HG02610 (cell line): ENCODE data around the gene PPP3CA.
"Not testable (repeated sequence)": the region's sequence is repeated elsewhere in the genome, so short reads cannot be mapped to it uniquely, and the experiment has no call there.

Source experiments
- ATAC-seq: cut with Tn5 transposase; IDR thresholded peaks from one replicate; pipeline ENCODE4 v1.9.1; 2021; ENCODE audit warnings: mild to moderate bottlenecking, moderate library complexity; ENCODE audit not compliant: unreplicated experiment

PPP3CA gene

DNA sequence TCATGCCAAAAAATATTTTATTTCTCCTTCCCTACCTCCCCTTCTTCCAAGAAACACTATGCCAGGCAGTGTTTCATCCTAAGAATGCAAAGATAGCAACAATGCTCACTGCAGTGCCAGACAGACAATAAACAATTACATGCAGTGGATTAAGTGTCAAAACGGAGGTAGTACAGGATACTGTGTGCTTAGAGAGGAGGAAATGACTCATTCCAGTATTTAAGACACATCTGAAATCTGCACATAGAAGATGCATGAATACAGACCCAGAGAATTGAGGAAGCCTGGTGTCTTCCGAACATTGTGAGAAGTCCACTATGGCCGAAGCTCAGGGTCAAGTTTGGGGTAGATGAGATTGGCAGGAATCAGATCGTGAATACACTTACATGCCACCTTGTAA lies 326.4 kb downstream of the PPP3CA start:
- ATAC-seq: peak; percentile 65

DNA sequence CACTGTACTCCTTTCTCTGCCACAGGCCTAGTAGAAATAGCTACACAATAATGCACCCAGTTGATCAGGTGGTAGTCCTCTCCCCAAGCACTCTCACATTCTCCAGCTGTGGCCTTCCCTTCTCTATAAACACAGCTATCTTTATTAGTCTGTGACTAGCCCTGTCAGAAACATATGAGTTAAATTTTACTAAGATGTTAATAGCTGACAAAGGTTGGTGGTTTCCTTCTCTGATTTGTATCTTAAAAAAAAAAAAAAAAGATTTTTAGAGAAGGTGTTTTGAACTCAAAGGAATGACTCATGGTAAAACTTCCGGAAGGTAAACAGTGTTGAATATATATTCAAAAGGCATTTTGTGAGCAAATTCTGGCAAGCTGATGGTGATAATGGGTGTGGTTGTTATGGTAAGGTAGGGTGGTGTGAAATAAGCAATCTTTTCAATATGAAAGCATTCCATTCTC lies 327.4 kb downstream of the PPP3CA start:
- ATAC-seq: peak; percentile 55

DNA sequence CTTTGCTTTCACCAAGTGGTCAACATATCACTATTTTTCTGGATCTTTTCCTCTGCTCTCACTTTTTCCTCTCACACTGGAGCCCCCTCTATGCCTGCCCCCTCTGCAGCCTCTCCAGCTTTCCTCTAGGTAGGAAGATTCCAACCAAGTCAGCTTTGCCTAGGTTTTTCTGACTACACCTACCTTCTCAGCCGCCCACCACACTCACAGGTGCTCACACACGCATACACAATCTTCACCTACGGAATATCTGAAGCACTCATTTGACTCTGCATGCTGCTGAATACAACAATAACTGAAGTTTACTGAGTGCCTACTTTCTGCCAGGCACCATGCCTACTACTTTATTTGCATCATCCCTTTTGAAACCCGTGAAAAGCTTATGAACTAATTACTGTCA lies 328.0 kb downstream of the PPP3CA start:
- ATAC-seq: no peak

DNA sequence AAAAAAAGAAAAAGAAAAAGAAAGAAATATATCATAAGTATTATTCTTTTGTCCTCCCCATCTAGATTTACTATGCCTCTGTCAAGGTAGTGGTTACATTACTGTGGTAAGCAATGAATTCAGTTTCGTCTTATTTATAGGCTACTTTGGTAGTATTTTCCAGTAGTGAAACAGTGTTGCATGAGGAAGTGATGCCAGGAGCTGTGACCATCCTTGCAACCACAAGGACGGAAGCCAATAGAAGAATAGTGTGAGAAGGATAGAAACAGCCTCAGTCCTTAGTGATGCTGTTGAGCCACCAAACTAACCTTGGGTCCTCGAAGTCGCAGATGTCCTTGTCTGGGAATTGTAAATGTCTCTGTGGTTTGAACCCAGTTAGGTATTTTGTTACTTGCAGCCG lies 328.5 kb downstream of the PPP3CA start:
- ATAC-seq: peak; percentile 61

DNA sequence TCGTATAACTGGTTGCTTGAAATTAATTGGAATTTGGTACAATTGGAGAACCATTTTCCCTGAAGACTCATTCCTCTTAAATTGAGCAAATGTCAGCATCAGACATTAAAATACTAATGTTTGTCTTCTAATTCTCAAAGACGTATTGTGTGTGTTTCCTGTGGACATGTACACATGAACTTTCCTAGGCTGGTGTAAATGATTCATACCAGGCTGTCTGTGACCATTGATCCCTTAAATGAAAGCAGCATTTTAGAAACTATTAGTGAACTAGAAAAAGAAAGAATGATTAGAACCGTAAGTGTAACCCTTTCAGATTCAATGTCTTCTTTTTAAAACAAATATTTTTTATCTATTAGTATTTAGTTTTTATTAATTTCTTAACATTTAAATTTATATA lies 332.9 kb downstream of the PPP3CA start:
- peak; percentile 66 for ATAC-seq

DNA sequence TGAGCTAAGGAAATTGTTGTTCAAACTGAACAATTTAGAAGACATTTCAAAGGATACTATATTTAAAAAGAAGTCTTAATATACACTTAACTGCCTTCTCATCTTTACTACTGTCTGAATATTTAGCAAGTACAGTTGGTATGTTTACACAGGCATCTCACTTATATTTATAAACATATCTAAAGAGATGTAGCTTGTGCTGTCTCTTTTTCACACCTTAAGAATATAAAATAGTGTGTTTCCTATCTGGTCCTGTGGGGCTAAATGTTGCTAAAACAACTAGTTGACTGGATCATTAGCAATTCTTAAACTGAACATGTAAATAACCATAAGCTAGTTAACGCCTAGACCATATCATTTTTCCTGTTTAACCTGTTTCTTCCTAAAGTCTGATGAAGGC lies 336.3 kb downstream of the PPP3CA start:
- ATAC-seq: no peak

DNA sequence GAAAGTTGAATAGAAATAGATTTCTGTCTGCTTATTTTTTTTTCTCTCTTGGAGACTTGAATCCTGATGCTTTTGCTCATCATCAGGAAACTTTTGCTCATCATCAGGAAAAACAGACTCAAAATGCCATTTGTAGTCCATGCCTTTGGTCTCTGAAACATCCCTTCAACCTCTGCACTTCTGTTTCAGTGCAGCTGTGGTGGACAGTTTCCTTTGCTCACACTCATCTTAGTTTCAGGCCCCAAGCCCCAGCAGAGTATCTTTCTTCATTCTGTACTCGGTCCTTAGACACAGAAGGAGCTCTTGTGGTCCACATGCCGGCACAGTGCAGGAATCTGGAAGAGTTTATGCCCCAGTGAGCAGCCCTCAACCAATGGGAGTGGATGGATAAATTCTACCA lies 337.9 kb downstream of the PPP3CA start:
- ATAC-seq: peak; percentile 33

DNA sequence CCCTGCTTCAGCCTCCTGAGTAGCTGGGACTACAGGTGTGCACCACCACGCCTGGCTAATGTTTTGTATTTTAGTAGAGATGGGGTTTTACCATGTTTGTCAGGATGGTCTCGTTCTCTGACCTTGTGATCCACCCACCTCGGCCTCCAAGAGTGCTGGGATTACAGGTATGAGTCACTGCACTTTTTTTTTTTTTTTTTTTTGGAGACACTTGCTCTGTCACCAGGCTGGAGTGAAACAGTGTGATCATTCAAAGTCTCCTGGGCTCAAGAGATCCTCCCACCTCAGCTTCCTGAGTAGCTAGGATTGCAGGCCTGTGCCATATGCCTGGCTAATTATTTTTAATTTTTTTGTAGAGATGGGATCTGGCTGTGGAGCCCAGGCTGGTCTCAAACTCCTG lies 338.8 kb downstream of the PPP3CA start:
- ATAC-seq: no peak

DNA sequence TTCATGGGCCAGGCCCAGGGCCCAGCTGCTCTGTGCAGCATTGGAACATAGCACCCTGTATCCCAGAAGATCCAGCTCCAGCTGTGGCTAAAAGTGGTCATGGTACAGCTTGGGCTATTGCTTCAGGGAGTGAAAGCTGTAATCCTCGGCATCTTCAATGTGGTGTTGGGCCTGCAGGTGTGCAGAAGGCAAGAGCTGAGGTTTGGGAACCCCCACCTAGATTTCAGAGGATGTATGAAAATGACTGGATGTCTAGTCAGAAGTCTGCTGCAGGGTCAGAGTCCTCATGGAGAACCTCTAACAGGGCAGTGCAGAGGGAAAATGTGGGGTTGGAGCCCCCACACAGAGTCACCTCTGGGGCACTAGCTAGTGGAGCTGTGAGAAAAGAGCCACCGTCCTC lies 341.7 kb downstream of the PPP3CA start:
- peak; percentile 66 for ATAC-seq

DNA sequence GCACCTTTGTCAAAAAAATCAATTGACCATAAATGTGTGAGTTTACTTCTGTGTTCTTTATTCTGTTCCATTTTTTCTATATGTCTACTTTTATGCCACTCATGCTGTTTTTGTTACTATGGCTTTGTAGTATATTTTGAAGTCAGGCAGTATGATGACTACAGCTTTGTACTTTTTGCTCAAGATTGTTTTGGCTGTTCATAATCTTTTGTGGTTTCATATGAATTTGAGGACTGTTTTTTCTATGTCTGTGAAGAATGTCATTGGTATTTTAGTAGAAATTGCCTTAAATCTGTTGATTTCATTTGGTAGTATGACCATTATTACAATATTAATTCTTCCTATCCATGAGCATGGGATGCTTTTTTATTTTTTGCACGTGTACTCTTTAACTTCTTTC lies 346.8 kb downstream of the PPP3CA start:
- ATAC-seq: no peak

DNA sequence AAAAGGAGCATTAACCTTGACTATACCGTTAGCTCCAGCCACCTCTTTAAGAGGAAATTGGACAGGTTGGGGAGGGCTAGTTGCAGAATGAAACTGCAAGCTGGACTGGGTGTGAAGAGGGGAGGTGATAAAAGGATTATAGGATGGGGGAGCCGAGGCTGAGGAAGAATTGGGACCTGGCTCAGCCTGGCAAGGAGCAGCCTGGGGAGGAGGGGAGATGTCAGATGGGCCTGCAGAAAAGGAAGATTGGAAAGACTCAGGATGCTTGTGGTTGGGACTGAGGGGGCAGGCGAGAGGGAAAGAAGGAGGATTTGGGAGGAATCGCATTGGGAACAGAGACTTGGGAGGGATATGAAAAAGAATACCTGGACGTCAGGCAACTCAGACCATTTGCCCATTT lies 351.7 kb downstream of the PPP3CA start:
- ATAC-seq: no peak

DNA sequence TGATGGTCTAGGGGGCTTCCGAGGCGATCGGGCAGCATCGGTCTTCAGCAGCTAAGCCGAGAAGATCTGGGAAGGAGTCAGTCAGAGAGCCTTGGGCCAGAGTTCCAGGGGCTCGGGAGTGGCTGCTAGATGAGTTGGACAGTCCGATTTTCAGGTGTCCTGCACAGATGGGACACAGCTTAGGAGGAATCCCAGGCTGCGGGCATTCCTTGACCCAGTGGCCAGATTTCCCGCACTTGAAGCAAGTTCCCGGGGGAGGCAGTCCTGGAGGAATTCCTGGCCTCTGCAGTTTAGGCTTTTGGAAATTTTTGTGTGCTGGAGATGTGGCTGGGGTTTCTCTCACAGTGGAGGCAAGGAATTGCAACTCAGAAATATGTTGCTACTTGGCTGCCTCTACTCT lies 352.3 kb downstream of the PPP3CA start:
- not testable (repeated sequence) for ATAC-seq

DNA sequence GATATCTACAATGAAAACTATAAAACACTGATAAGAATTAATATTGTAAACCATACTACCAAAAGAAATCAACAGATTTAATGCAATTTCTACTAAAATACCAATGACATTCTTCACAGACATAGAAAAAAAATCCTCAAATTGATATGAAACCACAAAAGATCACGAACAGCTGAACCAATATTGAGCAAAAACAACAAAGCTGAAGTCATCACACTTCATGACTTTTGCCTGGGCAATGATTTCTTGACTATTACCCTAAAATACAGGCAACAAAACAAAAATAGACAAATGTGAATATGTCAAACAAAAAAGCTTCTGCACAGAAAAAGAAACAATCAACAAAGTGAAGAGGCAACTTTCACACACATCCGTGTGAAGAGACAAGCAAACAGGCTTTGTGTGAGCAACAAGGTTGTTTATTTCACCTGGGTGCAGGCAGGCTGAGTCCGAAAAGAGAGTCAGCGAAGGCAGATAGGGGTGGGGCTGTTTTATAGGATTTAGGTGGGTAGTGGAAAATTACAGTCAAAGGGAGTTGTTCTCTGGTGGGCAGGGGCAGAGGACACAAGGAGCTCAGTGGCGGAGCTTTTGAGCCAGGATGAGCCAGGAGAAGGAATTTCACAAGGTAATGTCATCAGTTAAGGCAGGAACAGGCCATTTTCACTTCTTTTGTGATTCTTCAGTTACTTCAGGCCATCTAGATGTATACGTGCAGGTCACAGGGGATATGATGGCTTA lies 355.8 kb downstream of the PPP3CA start:
- ATAC-seq: not testable (repeated sequence)

DNA sequence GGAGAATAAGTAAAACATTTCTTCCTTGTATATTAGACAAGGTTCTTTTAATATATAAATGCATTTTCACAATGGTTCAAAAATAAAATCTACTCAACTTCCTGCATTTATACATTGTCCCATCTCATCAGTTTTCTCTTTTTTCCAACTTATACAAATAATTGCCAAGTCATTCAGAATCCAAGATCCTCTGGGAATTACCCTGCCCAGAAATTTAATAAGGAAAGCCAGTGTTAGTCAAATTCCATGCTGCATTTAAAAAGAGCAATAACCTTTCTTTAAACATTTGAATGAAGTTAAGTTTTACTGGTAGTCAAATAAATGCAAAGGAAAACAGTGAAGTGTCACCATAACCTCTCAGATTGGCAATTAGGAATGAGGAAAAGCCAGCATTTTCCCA lies 357.9 kb downstream of the PPP3CA start:
- no peak for ATAC-seq

DNA sequence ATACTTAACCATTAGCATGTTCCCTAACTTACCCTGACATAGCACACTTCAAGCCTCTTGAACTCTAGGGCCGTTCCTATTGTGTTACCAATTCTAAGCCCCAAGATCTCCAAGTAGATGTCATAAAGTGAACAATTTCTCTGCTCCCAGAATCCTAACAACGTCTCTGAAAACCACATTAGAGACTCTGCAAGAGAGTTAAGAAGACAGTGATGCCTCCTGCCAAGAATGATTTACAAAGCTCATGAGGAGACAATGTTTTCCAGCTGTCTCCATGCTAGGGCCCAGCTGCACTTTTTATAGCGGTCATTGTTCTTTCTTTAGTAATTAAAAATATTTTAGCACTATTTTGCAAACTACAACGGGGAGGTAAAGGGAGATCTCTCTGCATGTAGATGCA lies 358.4 kb downstream of the PPP3CA start:
- ATAC-seq: no peak

DNA sequence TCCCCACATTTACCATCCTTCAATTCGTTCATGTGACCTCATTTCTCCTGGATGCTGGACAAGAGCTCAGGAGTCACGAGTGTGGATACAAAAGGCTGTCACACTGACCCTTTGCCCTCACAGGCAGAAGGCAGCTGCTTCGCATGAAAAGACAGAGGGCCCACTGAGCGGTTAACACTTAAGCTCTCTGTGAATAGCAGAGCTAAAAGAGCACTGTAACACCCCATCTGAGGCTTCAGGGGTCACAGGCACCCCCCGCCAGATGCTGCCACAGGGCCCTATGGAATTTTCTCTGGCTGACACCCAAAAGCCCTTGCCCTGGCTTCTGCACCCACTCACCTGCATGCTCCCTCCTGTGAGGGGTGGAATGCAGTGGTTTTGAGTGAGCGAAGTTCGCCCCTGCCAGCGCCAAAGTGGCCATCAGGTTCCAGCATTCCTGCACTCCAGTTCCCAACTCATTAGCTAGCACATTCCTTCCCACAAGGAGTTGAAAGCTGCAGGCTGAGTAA lies 360.9 kb downstream of the PPP3CA start:
- ATAC-seq: no peak

DNA sequence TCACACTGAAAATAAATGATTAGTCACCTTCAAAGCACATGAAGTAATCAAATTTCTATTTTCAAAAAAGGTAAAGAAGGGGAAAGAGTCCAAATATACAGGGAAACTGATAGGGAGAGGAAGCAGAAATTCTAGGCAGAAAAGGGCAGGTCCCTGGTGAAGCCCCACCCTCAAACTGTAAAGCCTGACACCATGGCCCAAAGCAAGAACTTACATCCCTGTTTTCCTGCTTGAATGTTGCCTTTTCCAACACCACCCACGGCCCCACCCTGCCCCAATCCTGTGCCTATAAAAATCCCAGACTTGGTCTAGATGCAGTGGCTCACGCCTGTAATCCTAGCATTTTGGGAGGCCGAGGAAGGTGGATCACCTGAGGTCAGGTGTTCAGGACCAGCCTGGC lies 361.8 kb downstream of the PPP3CA start:
- ATAC-seq: no peak

DNA sequence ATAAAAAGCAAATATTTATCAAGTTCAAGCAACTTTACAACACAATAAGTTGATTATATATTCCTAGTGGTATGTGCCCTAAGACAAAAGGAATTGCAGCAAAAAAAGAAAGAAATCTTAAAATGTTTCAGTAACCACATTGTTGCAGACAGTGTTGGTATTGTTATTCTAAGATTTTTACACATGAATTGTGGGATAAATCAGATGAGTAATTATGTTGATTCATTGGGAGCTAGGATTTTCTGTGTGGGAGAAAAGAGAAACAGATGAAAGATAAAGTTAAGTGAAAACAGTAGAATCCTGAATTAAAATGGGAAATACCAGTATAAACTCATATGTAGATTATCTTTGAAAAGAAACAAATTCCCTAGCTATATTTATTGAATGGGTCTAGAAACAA lies 362.4 kb downstream of the PPP3CA start:
- no peak for ATAC-seq

DNA sequence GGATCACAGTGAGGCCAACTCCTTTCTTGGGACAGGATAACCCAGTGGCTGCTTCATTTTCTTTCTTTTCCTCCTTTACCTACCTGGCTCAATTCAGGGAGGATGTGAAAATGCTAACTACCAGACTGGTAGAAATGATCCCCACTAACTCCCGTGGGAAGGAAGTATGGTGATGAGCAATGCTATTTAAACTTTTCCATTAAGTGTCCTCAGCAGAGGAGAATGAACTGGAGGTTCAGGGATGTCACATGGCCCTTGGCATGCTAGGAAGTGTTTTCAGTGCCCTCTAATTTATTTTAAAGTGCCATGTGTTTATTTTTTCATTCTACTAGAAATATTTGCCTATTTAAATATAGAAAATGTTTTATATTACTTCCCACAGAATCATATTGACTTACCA lies 363.9 kb downstream of the PPP3CA start:
- ATAC-seq: no peak

DNA sequence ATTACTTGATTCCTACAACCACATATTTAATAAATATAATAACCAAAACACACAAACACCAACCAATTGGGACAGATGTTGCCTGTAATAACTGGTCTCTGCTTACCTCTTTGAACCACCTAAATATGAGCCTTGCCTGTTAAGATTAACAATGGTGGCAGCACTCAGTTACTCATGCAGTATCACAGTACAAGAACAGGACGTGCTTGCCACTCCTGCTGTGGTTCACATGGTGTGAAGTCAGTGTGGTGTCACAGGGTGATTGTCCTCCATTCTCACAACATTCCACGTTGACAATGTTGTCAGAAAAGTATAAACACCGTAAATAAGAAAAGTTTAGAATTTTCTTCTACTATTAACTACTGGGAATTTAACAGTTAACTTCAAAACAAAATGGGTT lies 365.0 kb downstream of the PPP3CA start:
- no peak for ATAC-seq

DNA sequence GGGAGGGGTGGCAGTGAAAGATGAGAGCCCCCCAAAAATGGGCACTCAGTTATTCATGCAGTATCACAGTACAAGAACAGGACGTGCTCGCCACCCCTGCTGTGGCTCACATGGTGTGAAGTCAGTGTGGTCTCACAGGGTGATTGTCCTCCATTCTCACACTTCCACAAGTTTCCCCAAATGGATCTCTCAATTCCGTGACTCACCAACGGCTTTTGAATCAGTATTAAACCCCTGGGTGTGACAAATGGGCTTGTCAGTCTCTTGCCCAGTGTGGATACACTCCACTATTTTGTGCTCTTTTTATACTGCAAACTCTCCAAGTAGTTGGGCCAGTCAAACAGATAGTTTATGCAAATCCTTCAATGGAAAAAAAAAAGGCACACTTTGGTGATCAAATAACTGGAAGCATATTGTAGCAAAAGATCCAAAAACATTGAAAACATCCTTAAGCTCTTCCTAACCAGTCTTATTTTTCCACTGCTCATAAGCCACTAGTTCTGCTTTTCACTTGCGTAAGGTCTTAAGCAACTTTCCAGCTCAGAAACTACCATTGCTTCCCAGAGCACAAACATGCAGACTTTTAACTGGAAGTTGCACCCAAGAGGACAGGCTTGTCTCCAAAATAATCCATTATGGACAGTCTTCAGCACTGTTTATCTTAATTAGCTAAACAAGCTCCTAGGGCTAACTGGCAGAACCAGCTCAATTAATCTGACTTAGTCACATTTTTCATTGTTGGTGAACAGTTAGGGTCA lies 365.7 kb downstream of the PPP3CA start:
- ATAC-seq: no peak

DNA sequence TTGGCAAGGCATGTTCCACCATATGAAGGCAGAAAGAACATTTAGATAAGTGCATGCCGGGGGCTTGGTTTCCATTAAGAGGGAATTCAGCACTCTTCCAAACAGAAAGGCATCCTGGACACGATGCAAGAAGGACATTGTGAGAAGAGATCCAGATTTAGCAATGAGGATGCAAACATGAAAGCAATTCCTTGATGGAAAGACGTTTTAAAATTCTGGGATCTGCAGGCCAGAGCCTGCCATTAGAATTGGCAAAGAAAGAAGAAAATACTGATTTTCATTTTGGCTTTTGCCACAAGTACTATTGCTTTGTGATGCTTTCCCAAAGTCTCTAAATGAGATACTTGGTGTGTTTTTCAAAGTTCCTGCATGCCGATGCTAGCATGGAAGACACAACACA lies 367.6 kb downstream of the PPP3CA start:
- no peak for ATAC-seq
